HG02938 (cell line): ENCODE measurements around the gene ABHD14A.

Experiments used
- ATAC-seq: cut with Tn5 transposase; IDR thresholded peaks from one replicate; pipeline ENCODE4 v1.9.1; 2021; ENCODE audit warnings: mild to moderate bottlenecking, moderate library complexity; ENCODE audit not compliant: unreplicated experiment

The ABHD14A gene

GRCh38 chr3:51940648-51941462 lies 34.0 kb upstream of the ABHD14A start:
- ATAC-seq: no peak

- no peak for ATAC-seq
These were observed 33.4 kb upstream of the ABHD14A start for GRCh38 chr3:51941463-51941797.

GRCh38 chr3:51941798-51942602 lies 32.9 kb upstream of the ABHD14A start, which contains the start of the genes PARP3 and RRP9:
PARP3 (plus strand) TSS chr3:51942363; CDS start chr3:51943356, 993 bp downstream.
RRP9 (minus strand) TSS chr3:51941904; CDS start chr3:51941867, 37 bp downstream.
- ATAC-seq: peak; percentile 86

- no peak for ATAC-seq
These were observed 32.0 kb upstream of the ABHD14A start for GRCh38 chr3:51942603-51943450.

- no peak for ATAC-seq
These were observed 31.1 kb upstream of the ABHD14A start for GRCh38 chr3:51943451-51944391.

- no peak for ATAC-seq
These were observed 30.3 kb upstream of the ABHD14A start for GRCh38 chr3:51944451-51945021.

- no peak for ATAC-seq
These were observed 29.6 kb upstream of the ABHD14A start for GRCh38 chr3:51945031-51945840.

- ATAC-seq: no peak
These were observed 28.7 kb upstream of the ABHD14A start for GRCh38 chr3:51945926-51946705.

- no peak for ATAC-seq
These were observed 28.1 kb upstream of the ABHD14A start for GRCh38 chr3:51946796-51947195.

GRCh38 chr3:51947215-51947900 lies 27.5 kb upstream of the ABHD14A start:
- ATAC-seq: no peak

GRCh38 chr3:51948016-51948580 lies 26.8 kb upstream of the ABHD14A start:
- ATAC-seq: no peak

- no peak for ATAC-seq
These were observed 25.7 kb upstream of the ABHD14A start for GRCh38 chr3:51949121-51949520.

- no peak for ATAC-seq
These were observed 24.0 kb upstream of the ABHD14A start for GRCh38 chr3:51950899-51951298.

GRCh38 chr3:51953445-51953844 lies 21.4 kb upstream of the ABHD14A start:
- ATAC-seq: no peak

- no peak for ATAC-seq
These were observed 20.8 kb upstream of the ABHD14A start for GRCh38 chr3:51954105-51954504.

GRCh38 chr3:51954713-51955112 lies 20.2 kb upstream of the ABHD14A start:
- no peak for ATAC-seq
